ENCODE data around the gene PANX2.
"Not testable (repeated sequence)": the region's sequence is repeated elsewhere in the genome, so short reads cannot be mapped to it uniquely, and the experiment has no call there.

Gene PANX2

DNA sequence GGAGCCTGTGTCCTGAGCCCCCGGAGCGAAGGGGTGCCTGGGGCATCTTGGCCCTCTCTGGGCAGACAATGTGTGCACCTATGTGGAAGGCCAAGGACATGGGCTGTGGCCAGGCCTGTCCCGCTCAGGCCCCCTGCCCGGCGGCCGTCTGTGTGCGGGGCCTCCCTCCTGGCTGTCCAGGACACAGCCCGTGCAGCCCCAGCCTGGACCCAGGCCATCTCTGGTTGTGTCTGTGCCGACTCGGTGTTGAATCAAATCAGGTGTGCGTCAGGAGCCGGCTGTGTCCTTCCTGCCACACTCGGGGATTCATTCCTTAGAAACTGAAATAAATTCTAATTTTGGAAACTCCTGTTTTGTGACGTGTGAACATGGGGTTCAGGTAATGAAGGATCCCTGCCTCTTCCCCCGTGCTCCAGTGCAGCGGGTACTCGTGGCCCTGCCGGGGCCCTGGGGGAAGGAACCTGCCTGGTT lies 28.8 kb downstream of the PANX2 start:
- no peak for DNase-seq

DNA sequence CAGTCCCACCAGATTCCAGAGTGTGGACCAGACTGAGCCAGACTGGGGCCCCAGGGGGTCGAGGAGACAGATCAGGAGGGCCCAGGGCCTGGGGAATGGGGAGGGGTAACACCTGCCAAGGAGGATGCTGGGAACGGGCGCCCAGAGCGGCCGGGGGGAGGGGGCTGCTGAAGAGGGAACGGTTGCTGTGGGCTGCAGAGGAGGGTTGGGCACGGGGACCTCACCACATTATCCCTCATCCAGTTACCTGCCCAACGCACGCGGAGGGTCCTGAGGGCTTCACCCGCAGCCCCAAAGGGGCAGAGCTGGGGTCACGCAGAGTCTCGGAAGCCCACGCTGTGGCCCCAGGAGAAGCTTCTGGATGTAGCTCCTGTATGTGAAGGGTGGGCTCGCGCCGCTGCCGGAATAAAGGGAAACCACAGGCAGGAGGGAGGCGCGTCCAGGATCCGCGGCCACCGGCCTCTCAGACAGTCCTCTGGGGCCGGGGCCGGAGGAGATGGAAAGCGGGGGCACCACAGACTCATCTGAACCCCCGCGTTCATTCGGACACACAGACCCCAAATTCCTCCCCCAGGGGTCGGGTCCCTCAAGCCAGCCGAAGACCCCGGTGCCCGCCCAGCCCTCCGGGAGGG lies 29.4 kb downstream of the PANX2 start:
- DNase-seq: peak in 1 of 5 experiments; percentile 27

DNA sequence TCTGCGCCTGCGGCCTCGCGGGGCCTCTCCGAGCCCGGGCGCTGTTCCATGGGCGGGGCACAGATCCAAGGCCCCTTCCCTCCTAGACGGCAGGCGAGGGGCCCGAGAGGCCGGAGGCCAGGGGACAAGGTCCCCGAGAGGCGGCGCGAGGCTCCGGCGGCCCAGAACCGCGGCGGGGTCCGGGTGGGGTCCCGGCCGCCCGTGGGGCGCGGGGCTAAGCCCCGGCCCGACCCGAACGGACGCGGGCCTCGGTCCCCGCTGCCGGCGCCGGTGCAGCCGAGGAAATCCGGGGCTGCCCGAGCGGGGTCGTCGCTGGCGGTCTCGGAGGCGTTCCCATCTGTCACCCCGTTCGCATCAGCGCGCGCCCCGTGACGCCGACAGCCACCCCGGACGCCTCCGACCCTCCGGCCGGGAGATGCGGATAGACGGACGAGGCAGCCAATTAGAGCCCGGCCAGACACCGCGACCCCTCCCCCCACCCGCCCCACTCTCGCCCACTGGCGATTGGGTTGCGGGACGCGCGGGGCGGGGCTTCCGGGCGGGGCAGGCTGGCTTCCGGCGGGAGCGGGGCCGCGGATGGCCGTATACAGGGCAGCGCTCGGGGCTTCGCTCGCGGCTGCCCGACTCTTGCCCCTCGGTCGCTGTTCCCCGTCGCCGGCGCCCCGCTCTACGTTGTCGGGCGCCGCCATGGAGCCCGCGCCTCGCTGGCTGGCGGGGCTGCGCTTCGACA lies 30.1 kb downstream of the PANX2 start, which contains the start of gene SELENOO:
TSS of gene SELENOO (plus strand) at position 551 of the 730 bp plus-strand sequence. CDS start at position 577, 26 bp downstream.
- DNase-seq: peak; percentile 83 to 95 (median 85)

DNA sequence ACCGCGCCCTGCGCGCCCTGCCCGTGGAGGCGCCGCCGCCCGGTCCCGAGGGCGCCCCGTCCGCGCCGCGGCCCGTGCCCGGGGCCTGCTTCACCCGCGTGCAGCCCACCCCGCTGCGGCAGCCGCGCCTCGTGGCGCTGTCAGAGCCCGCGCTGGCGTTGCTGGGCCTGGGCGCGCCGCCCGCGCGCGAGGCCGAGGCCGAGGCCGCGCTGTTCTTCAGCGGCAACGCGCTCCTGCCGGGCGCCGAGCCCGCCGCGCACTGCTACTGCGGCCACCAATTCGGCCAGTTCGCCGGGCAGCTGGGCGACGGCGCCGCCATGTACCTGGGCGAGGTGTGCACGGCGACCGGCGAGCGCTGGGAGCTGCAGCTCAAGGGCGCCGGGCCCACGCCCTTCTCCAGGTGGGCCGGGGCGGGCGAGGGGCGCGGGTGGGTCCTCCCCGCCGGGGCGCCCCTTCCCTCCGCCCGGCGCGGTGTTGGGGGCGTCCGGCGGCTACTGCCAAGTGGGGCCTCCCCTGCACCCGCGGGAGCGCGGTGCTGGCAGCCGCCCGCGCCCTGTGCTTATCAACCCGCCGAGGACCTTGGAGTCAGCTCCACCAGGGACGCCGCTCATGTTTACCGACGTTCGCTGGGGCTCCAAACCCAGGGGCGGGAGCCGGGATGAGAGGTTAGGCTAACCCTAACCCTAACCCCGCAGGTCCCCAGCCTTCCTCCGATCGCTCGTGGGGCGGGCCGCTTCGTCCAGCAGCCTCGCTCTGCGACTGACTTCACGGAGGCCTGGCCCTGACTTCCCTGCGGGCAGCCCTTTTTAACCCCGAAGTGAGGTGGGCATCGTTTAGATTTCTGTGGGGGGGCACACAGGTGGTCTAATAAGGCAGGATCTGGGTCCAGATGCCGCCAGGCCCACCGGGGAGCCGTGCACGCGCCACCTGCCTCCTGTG lies 30.9 kb downstream of the PANX2 start:
- DNase-seq: peak in 1 of 5 experiments; percentile 23

- no peak for DNase-seq
Observed at GRCh38 chr22:50202130-50202666, 31.7 kb downstream of the PANX2 start.

DNA sequence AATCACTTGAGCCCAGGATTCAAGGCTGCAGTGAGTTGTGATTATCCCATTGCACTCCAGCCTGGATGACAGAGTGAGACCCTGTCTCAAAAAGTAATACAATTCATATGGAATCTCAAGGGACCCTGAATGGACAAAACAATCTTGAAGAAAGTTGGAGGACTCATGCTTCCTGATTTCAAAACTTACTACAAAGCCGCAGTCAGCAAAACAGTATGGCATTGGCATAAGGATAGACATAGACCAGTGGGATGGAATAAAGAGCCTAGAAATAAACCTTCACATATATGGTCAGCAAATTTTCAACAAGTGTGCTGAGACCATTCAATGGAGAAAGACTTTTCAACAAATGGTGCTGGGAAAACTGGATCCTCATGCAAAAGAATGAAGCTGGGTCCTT lies 32.8 kb downstream of the PANX2 start:
- DNase-seq: no peak

- DNase-seq: no peak
Observed at GRCh38 chr22:50204571-50204970, 34.0 kb downstream of the PANX2 start.

DNA sequence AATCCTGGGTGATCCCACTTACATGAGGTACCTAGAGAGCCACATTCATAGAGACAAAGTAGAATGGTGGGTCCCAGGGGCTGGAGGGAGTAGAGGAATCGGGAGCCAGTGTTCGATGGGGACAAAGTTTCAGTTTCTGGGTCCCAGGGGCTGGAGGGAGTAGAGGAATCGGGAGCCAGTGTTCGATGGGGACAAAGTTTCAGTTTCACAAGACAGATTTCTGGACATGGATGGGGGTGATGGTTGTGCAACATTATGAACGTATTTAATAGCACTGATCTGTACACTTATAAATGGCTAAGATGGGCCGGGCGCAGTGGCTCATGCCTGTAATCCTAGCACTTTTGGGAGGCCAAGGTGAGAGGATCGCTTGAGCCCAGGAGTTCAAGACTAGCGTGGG lies 34.5 kb downstream of the PANX2 start:
- not testable (repeated sequence) for DNase-seq

GRCh38 chr22:50205781-50206569 lies 35.4 kb downstream of the PANX2 start:
- DNase-seq: no peak

- no peak for DNase-seq
Observed at GRCh38 chr22:50206599-50206998, 36.1 kb downstream of the PANX2 start.

DNA sequence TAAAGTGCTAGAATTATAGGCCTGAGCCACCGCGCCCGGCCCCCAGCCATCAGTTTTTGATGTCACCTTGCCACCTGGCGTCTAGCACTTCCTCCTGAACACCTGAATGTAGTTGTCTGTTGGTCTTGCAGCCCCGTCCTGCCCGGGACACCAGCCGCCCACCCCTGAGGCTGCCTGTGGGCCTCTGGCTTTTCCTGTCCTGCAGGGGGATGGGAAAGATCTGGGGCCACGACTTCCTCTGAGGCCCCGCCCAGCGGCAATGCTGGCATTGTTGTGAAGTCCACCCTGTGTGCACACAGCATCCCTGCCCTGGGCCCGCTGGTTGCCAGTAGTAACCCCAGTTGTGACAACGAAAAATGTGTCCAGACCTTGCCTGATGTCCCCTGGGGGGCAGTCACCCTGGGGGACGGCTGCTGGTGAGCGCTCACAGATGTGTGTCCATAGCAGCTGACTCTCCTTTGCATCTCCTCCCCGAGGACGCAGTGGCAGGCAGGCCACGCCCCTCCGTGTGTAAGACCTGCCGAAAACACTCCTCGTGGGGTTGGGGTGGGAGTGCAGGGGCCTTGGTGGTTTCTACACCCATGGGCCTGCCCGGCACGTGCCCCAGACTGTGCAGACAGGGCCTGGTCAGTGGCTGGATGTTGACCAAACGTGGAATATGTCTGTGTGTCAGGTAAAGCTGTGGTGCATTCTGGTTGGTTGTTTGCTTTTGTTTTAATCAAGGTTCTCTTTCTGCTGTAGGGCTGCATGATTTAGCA lies 37.0 kb downstream of the PANX2 start:
- no peak for DNase-seq

GRCh38 chr22:50208430-50208938 lies 38.0 kb downstream of the PANX2 start:
- DNase-seq: no peak

DNA sequence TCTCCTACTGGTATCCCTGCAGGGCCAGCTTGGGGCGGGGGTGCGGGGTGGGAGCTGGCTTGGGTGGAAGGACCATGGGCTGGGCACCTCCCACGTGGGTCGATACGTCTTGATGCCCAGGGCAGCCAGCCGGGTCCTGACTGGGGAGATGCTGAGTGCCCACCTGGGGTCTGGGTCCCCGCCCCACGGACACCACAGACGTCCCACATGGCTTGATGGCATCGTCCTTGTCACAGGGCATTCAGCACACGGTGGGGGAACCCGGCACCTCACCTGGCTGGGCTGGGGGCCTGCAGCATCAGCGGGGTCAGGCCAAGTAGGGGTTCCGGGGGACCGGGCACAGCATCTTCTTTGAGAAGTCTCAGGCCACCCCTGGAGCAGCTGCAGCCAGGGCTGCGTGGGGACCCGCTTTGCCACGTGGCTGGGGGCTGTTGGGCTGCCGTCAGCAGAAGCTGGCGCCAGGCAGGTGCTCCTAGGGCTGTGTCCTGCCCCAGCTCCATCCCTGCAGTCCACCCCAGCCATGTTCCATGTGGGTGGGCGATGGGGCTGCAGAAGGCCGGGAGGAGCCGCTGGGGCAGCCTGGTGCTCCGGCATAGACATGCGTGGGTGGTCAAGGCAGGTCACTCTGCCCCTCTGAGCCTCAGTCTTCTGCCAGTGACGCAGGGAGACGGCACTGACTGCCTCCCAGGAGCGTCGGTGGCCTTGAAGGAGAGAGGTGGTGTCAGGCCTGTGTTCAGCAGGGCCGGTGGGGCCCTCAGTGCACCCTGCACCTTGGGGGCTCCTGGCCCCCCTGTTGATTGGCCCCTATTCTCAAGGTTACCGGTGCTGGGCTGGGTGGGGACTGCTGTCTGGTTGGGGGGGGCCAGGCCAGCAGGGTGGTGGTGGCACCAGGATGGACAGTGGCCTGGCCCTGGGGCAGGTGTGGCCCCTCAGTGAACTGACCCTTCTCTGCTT lies 38.7 kb downstream of the PANX2 start:
- no peak for DNase-seq

DNA sequence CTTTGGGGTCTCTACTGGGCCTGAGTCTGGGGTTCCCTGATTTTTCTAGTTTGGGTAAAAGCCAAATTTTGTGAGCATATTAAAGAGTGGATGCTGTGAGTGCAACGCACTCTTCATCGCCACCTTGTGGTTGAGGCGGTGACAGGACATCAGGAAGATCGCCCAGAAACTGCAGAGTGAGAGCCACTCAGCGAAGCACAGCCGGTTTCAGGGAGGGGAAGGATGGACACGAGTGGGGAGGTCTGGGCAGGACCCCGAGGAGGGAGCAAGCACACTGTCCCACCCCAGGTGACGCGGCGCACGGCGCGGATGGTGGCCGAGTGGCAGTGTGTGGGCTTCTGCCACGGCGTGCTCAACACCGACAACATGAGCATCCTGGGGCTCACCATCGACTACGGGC lies 39.4 kb downstream of the PANX2 start:
- DNase-seq: peak; percentile 35 to 72 (median 50)

- no peak for DNase-seq
Observed at GRCh38 chr22:50210378-50211139, 40.0 kb downstream of the PANX2 start.

DNA sequence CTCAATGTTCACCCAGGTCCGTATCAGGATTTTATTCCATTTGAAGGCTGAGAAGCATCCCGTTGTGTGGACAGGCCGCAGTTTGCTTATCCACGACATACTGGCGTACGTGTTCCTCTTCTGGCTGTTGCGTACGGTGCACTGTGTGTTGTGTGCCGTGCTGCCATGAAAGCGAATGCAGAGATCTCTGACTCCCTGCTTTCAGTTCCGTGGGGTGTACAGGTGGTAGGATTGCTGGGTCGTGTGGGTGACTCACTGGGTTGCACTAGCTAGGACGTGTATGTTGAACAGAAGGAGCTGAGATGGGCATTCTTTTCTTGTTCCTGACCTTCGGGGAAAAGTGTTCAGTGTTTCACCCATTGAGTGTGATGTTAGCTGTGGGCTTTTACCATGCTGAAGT lies 40.6 kb downstream of the PANX2 start:
- DNase-seq: no peak

DNA sequence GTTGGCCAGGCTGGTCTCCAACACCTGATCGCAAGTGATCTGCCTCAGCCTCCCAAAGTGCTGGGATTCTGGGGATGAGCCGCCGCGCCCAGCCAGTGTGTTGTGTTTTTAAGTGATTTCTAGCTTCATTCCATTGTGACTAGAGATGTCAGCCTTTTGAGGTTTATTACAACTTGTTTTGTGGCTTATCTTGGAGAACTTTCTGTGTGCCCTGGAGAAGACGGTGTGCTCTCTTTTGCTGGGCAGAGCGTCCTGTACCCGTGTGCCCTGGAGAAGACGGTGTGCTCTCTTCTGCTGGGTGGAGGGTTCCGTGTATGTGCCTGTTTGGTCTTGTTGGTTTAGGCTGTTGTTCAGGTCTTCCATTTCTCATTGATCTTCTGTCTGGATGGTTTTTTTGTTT lies 42.7 kb downstream of the PANX2 start:
- DNase-seq: no peak

GRCh38 chr22:50215297-50216054 lies 44.9 kb downstream of the PANX2 start:
- DNase-seq: no peak
